22Rv1 (cell line): Measurements from ENCODE around the gene CST9L.

Experiments used
- ZFX ChIP-seq: fragments of 450-650 bp; IDR thresholded peaks from 2 replicates; pipeline ENCODE4 v1.6.1; 2017; ENCODE audit warnings: antibody characterized with exemption, borderline replicate concordance
- TF ChIP-seq, protein P1 (sequence below): fragments of 450-650 bp; IDR thresholded peaks from 2 replicates; pipeline ENCODE4 v1.5.1; 2017; ENCODE audit warnings: mild to moderate bottlenecking

DNA sequence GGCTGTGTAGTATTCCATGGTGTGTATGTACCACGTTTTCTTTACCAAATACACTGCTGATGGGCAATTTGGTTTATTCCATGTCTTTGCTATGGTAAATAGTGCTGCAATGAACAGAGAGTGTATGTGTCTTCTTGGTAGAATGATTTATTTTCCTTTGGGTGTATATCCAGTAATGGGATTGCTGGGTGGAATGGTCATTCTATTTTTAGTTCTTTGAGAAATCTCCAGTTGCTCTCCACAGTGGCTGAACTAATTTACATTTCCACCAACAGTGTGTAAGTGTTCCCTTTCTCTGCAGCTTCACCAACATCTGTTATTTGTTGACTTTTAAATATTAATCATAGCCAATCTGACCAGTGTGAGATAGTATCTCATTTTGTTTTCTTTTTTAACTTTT, 13.9 kb downstream of the CST9L start:
- TF ChIP-seq, protein P1, sequence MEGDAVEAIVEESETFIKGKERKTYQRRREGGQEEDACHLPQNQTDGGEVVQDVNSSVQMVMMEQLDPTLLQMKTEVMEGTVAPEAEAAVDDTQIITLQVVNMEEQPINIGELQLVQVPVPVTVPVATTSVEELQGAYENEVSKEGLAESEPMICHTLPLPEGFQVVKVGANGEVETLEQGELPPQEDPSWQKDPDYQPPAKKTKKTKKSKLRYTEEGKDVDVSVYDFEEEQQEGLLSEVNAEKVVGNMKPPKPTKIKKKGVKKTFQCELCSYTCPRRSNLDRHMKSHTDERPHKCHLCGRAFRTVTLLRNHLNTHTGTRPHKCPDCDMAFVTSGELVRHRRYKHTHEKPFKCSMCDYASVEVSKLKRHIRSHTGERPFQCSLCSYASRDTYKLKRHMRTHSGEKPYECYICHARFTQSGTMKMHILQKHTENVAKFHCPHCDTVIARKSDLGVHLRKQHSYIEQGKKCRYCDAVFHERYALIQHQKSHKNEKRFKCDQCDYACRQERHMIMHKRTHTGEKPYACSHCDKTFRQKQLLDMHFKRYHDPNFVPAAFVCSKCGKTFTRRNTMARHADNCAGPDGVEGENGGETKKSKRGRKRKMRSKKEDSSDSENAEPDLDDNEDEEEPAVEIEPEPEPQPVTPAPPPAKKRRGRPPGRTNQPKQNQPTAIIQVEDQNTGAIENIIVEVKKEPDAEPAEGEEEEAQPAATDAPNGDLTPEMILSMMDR = no peak
- TF ChIP-seq ZFX = no peak
